Stimulated activated naive CD4-positive, alpha-beta T cell (primary cell): ENCODE results near the gene C4B.
"Not testable (repeated sequence)": the region's sequence is repeated elsewhere in the genome, so short reads cannot be mapped to it uniquely, and the experiment has no call there.

Experiments
- DNase-seq, 6 experiments: peaks; one replicate each; lab custom pipeline; 2025; lab: John Stamatoyannopoulos, UW

The C4B gene

DNA sequence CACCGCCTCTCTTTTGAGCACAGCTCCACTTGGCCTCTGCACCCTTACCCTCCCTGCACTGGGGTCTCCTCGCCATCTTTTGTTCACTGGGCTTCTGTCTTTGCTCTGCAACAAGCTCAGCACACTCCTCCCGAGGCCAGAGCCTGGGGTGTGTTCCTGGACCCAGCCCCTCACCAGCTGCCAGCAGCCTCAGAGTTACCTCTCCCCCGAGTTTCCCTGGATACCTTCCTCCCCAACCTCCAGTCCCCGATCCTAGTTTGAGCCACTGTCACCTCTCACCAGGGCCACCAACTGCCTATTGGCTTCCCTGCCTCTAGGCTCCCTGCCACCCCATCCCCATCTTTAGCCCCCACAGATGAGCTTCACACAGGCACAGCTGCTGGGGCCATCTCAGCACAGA lies 36.0 kb downstream of the C4B start:
- DNase-seq, result no peak

DNA sequence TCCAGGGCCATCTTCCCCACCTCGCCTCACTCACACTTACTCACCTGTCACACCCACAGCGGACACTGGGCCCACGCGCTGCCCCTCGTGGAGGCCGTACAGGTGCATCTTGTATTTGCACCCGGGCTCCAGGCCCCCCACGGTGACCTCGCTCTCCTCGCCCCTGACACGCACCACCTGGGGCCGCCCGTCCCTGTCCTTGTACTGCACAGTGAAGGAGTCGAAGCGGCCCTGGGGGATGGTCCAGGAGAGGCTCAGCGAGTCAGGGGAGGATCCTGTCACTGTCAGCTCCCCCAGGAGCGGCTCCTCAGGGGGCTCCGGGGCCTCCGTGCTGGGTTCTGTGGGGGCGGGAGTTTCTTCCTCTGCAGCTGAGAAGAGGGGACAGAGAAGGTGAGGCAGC lies 38.0 kb downstream of the C4B start:
- not testable (repeated sequence) for DNase-seq

DNA sequence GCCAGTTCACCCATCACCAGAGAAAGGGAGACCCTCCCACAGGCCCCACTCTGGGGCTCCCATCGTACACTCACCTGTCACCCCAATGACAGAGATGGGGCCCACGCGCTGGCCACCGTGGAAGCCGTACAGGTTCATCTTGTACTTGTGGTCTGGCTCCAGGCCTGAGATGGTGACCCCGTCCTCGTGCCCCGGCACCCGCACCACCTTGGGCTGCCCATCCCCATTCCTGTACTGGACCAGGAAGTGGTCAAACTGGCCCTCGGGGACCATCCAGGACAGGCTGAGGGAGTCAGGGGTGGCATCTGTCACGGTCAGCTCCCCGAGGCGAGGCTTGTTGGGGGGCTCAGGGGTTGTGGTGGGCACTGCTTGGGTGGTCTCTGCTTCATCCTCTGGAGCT lies 38.7 kb downstream of the C4B start:
- not testable (repeated sequence) for DNase-seq

DNA sequence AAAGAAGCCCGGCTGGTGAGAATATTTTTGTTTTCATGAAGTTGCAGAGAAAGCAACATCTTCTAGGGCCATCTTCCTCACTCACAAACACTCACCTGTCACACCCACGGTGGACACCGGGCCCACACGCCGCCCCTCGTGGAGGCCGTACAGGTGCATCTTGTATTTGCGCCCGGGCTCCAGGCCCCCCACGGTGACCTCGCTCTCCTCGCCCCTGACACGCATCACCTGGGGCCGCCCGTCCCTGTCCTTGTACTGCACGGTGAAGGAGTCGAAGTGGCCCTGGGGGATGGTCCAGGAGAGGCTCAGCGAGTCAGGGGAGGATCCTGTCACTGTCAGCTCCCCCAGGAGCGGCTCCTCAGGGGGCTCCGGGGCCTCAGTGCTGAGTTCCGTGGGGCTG lies 41.2 kb downstream of the C4B start:
- DNase-seq, result not testable (repeated sequence)

DNA sequence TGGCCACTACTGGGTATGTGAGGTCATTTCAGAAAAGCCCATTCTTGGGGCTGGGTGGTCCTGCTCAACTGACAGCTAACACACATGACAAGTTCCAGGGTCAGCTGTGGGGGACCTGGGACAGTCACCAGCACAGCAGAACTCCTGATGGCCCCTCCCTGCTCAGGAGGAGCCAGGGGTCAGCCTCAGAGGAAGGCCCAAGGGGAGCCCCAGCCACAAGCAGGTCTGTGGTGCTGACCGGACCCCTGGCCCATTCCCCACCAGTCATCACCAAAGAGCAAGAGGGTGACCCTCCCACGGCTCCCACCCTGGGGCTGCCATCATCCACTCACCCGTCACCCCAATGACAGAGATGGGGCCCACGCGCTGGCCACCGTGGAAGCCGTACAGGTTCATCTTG lies 41.7 kb downstream of the C4B start:
- DNase-seq, result no peak

DNA sequence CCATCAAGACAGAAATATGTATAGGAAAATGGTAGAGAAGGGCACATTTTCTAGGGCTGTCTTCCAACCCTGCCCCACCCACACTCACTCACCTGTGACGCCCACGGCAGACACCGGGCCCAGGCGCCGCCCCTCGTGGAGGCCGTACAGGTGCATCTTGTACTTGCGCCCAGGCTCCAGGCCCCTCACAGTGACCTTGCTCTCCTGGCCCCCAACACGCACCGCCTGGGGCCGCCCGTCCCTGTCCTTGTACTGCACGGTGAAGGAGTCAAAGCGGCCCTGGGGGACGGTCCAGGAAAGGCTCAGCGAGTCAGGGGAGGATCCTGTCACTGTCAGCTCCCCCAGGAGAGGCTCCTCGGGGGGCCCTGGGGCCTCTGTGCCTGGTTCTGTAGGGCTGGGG lies 43.4 kb downstream of the C4B start:
- no peak for DNase-seq

DNA sequence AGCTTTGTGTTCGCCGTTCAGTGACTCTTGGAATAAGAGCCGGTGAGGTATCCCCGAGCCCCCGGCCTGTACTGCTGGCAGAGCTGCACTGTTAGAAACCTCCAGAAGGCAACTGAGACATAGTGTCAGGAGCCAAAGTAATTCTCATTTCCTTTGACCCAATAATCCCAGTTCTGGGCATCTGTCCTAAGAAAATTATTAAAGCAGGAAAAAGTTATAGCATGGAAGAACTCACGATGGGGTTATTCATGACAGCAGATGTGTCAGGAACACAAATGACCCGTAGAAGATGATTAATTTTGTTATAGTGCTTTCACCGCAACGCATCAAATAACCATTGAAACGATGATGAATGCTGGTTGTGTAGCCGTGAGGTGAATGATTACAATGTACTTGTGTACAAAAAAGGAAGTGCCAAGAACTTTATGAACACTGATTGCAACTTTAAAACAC lies 43.9 kb downstream of the C4B start:
- no peak for DNase-seq

DNA sequence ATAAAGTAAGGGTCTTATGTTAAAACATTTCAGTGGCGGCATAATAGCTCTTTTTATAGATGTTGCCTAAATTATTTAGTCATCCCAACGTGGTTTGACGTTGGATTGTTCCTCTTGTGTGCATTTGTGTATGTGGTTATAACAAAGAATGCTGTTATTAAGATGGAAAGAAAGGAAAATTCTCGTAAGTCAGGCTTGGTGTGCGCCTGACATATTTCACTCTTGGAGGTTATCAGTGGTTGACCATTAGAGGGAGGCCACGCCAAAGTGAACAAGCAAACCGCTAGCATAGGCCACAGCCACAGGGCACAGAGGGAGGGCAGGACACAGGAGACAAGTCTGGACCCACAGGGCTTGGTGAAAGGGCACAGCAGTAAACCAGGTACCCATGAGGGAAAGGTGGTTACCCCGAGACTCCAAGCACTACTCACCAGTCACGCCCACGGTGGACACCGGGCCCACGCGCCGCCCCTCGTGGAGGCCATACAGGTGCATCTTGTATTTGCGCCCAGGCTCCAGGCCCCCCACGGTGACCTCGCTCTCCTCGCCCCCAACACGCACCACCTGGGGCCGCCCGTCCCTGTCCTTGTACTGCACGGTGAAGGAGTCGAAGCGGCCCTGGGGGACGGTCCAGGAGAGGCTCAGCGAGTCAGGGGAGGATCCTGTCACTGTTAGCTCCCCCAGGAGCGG lies 46.5 kb downstream of the C4B start:
- no peak for DNase-seq

DNA sequence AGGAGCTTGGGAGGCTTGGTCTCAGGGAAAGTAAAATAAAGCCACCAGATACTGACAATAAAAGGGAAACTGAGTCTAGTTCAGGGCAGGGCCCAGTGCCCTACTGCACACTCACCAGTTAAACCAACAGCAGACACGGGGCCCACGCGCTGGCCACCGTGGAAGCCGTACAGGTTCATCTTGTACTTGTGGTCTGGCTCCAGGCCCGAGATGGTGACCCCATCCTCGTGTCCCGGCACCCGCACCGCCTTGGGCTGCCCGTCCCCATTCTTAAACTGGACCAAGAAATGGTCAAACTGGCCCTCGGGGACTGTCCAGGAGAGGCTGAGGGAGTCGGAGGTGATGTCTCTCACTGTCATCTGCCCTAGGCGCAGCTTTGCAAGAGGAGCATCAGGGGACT lies 50.1 kb downstream of the C4B start:
- DNase-seq, result no peak

DNA sequence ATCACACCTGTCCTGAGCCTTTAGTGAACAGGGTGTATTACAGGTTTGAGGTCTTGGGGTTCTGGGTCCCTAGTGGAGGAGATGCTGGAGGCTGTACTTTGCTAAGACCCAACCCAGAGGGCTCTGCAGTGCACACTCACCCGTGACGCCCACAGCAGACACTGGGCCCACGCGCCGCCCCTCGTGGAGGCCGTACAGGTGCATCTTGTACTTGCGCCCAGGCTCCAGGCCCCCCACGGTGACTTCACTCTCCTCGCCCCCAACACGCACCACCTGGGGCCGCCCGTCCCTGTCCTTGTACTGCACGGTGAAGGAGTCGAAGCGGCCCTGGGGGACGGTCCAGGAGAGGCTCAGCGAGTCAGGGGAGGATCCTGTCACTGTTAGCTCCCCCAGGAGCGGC lies 52.9 kb downstream of the C4B start:
- not testable (repeated sequence) for DNase-seq

DNA sequence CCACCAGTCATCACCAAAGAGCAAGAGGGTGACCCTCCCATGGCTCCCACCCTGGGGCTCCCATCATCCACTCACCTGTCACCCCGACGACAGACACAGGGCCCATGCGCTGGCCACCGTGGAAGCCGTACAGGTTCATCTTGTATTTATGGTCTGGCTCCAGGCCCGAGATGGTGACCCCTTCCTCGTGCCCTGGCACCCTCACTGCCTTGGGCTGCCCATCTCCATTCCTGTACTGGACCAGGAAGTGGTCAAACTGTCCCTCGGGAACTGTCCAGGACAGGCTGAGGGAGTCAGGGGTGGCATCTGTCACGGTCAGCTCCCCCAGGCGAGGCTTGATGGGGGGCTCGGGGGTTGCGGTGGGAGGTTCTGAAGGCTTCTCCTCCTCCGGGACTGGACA lies 53.7 kb downstream of the C4B start:
- DNase-seq, result not testable (repeated sequence)

DNA sequence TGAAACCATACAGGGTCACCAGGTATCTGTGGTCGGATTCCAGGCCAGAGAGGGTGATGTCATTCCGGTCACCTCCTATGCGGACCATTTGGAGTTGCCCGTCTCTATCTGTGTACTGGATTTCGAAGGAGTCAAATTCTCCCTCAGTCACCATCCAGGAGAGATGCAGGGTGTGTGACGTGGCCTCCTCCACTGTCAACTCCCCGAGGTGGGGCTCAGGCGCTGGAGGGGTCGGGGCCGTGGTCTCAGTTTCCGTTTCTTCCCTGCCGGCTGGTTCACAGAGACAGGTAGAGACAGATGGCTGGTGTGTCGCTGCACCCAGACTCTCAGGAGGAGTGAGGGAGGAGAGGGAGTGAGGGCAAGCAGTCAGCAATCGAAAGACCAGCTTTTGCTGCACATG lies 54.3 kb downstream of the C4B start:
- DNase-seq, result no peak

DNA sequence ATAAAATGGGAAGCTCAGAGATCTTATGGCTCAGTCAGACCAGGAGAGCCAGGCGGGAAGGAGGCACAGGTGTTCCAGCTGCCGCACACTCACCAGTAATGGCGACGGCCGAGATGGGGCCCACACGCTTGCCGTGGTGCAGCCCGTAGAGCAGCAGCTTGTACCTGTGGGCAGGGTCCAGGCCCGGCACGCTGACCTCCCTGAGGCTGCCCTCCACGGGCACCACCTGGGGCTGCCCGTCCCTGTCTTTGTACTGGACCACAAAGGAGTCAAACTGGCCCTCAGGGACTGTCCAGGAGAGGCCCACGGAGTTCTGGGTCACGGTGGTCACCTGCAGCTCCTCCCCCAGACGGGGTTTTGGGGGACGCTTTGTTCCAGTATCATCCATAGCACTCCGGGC lies 54.9 kb downstream of the C4B start:
- no peak for DNase-seq

DNA sequence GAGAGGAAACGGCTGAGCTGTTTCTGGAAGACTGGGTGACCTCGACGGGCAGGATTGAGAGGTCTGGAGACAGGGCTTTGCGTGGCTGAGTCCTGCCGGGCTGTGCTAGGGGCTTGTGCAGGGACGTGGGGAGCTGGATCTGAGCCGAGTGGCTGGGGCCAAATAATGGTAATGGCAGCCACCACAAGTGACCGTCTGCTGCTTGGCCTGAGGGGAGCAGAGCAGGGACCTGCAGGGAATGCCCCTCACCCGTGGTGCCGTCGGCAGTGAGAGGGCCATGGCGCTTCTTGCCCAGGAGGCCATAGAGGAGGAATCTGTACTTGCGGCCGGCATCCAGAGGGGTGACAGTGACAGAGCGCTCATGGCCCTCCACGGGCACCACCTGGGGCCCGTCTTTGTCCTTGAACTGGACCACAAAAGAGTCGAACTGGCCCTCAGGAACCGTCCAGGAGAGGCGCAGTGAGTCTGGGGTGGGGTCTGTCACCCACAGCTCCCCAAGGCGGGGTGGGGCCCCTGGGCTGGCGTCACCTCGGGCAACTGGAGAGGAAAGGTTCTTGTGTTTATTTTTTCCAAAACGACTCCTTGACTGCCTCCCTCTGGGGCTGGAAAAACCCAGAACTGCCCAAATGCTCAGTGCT lies 55.4 kb downstream of the C4B start:
- no peak for DNase-seq

DNA sequence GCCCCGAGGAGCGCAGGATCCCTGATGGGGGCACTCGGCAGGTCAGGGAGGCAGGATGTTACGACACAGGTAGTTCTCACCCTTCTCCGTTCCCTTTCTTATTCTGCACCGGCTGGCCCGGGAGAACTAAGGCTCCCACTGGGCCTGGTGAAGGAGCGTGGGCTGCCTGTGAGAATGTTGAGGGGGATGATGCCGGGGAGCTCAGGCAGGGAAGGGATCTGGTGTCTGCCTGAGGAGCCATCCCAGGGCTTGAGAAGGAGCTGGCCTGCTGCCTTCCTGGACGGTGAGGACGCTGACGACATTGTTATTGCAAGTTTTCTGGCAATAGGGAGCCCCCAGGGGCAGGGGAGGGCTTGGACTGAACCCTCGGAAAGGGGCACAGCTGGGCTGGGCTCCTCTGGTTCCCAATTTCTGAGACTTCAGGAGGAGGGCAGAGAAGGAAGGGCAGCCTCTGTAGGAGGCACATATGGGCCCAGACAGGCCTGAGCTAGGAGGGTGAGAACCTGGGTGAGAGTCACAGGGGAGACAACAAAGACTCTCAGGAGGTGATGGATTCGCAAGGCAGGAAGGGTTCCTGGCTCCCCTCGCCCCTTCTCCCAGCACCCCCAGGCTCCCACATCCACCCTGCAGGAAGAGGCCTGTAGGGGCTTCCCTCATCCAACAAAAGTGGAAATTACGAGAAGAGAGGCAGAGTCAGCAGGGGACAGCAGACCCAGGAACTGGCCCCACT lies 56.4 kb downstream of the C4B start:
- DNase-seq, result no peak

DNA sequence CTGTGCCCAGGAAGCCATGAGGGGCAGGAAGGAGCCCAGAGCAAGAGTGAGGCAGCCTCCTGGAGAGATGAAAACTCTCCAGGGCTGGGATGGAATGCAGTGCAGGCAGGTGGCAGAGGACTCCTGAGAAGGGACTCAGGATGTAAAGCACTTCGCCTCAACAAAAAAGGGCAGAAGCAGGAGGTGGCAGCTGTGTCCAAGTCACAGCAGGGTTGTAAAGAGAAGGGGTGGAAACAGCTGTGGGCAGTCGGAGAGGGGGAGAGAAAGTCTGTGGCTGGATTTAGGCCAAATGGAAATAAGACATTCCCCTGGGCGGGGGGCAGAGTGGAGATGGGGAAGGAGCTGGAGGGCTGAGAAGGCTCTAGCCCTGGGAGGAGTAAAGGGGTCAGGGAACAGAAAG lies 58.5 kb downstream of the C4B start:
- DNase-seq, result no peak

DNA sequence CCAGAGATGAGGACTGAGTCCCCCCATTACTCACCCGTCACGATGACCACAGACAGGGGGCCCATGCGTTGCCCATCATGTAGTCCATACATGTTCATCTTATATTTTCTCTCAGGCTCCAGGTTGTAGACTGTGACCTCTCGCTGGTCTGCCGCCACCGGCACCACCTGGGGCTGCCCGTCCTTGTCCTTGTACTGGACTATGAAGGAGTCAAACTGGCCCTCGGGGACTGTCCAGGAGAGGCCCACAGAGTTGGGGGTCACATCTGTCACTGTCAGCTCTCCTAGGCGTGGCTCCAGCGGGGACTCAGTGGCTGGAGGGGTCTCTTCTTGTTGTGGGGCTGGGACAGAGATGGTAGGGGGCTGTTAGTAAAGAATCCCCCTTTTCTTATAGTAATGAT lies 59.0 kb downstream of the C4B start:
- DNase-seq, result no peak

DNA sequence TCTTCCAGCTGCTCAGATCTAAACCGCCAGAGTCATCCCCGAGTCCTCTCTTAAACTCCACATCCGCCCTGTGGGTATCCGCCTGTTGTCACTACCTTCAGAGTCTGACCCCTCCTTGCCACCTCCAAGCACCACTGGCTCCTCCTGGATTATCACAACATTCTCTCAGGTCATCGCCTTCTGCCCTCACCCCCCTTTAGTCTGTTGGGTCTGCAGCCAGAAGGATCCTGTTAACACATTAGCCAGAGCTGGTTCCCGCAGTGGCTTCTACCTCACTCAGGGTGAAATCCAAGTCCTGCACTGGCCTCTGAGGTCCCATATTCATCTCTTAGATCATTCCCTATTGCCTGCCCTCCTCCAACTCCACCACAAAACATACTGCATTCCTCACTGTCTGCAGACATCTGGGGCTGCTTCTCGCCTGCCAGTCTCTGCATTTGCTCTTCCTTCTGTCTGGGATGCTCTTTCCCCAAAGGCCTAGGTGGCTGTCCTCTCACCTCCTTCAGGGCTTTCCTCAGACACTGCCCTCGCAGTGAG lies 60.5 kb downstream of the C4B start:
- DNase-seq, result no peak

DNA sequence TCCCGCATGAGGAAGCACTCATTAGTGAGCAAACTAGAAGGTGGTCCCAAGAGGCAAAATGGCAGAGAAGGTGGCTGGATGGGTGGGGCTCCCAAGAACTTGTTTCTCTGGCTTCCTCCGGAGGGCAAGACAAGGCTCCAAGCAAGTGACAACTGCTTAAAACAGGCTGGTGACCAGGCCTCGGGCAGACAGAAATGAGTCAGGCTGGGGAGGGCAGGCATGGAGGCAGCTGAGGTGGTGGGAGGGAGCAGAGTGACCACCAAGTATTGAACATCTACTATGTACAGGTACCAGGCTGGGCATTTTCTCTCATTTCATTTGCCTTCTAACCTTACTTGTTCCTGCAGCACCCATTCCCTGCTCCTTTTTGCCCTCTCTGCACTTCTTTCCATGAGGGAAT lies 61.2 kb downstream of the C4B start:
- no peak for DNase-seq

DNA sequence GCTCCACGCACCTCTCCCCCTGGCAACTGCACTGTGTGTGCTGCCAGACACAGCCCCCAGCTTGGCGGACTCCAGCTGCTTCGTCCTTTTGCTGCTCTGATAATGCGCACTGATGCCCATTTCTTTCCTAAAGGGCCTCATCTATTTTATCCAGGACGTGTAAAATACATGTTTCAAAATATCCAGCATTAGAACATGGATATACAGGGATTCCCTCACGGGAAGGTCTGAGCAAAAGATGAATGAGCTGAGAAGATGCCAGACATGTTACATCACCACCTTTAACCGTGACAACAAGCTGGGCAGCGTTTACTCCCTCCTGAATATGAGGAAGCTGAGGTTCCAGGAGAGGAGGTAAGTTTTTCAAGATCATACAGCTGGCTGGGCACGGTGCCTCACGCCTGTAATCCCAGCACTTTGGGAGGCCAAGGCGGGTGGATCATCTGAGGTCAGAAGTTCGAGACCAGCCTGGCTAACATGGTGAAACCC lies 61.8 kb downstream of the C4B start:
- no peak for DNase-seq

DNA sequence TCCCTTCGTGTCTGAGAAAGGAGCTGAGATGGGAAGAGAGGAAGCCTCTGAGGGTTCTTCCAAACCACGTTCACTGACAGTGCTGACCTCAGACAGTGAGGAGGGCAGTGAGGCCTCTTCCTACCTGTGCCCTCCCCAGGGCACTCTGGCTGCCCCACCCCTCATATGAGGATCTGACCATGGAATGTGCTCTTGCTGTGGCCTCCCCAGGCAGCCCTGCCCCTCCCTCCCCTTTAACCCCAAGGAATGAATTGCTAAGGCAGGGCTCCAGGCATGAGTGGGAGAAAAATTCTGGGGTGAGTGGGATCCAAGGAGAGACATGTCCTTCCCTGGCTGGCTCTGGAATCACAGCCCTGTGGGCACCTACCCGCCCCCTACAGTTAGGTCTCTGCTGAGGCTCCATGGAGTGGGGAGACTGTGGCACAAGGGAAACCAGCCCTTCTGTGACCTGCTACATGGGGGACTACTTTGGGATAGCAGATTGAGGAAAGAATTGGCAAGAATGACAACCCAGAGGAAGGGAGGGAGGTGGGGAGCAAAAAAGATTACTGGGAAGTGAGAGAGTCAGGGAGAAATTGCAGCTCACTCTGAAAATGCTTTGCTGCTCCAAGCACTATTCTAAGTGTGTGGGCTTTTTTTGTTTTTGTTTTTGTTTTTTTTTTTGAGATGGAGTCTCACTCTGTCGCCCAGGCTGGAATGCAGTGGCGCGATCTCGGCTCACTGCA lies 65.1 kb downstream of the C4B start:
- DNase-seq, result no peak
